Cardiac muscle cell (in vitro differentiated cells and primary cell): ENCODE results near the gene CYB5A. TPM values are rescaled to one million over a fixed set of nuclear protein-coding genes. Genes with fewer than 3 reads are reported as not detected.

Experiments
- DNase-seq, 2 donors: peaks; one replicate each; pipeline versions ENCODE4 v3.0.0 to v3.0.0-alpha.2; 2010 to 2017; ENCODE audit warnings: low read depth in 1 of 2, low spot score in 1 of 2
- H3K27ac ChIP-seq: fragments of 200-600 bp; sonication (generic); 2 replicates; pipeline ENCODE4 v1.5.1; 2016
- H3K27me3 ChIP-seq: fragments of 200-600 bp; sonication (generic); 2 replicates; pipeline ENCODE4 v1.6.0; 2016; ENCODE audit warnings: control low read depth
- H3K36me3 ChIP-seq: fragments of 200-600 bp; sonication (generic); 2 replicates; pipeline ENCODE4 v1.5.1; 2016; ENCODE audit warnings: control low read depth
- H3K4me1 ChIP-seq: fragments of 200-600 bp; sonication (generic); 2 replicates; pipeline ENCODE4 v1.8.1; 2017; ENCODE audit warnings: low read depth, mild to moderate bottlenecking, mixed run types
- H3K4me3 ChIP-seq: fragments of 200-600 bp; sonication (generic); 2 replicates; pipeline ENCODE4 v1.5.1; 2016; ENCODE audit warnings: mild to moderate bottlenecking
- H3K9me3 ChIP-seq: fragments of 200-600 bp; sonication (generic); 2 replicates; pipeline ENCODE4 v1.5.1; 2017; ENCODE audit warnings: low read depth, mild to moderate bottlenecking, control low read depth
- polyA plus RNA-seq: library from polyadenylated mRNA; unstranded; fragments of >200 nt; fragmentation: Nextera tagmentation; extraction: Ambion mirVana; gene quantifications from 2 replicates; pipeline ENCODE4 v1.2.1, GENCODE V29; 2016
- total RNA-seq: library from RNA; depleted of rRNA; stranded (reverse); fragments of >200 nt; gene quantifications from 2 replicates; pipeline ENCODE4 v1.2.3, GENCODE V29; 2016
- TF ChIP-seq, protein P1 (sequence below): IDR thresholded peaks from 2 replicates; pipeline ENCODE4 v1.5.1; 2012; ENCODE audit warnings: low read depth, mild to moderate bottlenecking, low read length

Gene CYB5A
- total and polyA plus RNA-seq, 2 experiments from 2014 or later = 150 to 201 TPM

DNA sequence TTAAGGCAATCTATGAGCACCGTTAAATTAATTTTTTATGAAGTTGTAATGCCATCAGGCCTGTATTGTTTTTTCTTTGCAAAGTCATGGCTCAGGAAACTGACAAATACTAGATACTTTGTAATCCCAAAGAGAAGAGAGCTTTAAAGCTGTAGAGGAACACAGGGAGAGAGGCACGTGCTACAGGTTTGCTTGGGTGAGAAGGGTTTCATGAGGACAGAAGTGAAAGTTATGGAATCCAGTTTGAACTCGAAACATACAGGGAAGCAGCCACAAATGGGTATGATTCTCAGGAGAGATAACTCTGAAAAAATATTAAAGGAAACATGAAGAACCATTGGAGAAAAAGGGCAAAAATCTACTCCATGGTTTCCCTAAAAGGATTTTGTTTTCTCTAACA is 49.8 kb downstream of the CYB5A start:
- H3K4me3 ChIP-seq = no peak overlapping the region
- H3K27ac ChIP-seq = no peak overlapping the region
- no peak for DNase-seq
- no peaks in the 10 kb centered on the region for H3K27me3 ChIP-seq
- TF ChIP-seq, protein P1, sequence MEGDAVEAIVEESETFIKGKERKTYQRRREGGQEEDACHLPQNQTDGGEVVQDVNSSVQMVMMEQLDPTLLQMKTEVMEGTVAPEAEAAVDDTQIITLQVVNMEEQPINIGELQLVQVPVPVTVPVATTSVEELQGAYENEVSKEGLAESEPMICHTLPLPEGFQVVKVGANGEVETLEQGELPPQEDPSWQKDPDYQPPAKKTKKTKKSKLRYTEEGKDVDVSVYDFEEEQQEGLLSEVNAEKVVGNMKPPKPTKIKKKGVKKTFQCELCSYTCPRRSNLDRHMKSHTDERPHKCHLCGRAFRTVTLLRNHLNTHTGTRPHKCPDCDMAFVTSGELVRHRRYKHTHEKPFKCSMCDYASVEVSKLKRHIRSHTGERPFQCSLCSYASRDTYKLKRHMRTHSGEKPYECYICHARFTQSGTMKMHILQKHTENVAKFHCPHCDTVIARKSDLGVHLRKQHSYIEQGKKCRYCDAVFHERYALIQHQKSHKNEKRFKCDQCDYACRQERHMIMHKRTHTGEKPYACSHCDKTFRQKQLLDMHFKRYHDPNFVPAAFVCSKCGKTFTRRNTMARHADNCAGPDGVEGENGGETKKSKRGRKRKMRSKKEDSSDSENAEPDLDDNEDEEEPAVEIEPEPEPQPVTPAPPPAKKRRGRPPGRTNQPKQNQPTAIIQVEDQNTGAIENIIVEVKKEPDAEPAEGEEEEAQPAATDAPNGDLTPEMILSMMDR = no peak
- no peaks in the 10 kb centered on the region for H3K36me3 ChIP-seq
- no peaks in the 10 kb centered on the region for H3K9me3 ChIP-seq
- no peaks in the 10 kb centered on the region for H3K4me1 ChIP-seq

DNA sequence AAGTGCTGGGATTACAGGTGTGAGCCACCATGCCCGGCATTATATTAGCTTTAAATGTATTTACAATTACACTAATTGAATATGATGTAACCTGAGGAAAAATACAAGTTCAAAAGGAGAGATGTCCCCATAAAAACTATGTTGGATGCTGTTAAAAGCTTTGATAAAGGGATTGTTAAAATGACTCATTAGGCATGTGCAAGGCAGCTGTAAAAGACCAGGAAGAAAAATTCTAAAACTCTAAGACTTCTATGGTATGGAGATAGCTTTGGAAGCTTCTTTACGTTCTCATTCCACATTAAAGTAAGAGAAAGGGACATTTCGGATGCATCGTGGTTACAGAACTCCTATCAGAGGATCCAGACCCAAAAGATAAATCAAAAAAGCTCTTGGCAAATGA is 50.3 kb downstream of the CYB5A start:
- H3K4me3 ChIP-seq = no peak overlapping the region
- no peak overlapping the region for H3K27ac ChIP-seq
- no peaks in the 10 kb centered on the region for H3K36me3 ChIP-seq
- TF ChIP-seq, protein P1 = no peak
- H3K4me1 ChIP-seq = no peaks in the 10 kb centered on the region
- no peak for DNase-seq
- no peaks in the 10 kb centered on the region for H3K9me3 ChIP-seq
- H3K27me3 ChIP-seq = no peaks in the 10 kb centered on the region

DNA sequence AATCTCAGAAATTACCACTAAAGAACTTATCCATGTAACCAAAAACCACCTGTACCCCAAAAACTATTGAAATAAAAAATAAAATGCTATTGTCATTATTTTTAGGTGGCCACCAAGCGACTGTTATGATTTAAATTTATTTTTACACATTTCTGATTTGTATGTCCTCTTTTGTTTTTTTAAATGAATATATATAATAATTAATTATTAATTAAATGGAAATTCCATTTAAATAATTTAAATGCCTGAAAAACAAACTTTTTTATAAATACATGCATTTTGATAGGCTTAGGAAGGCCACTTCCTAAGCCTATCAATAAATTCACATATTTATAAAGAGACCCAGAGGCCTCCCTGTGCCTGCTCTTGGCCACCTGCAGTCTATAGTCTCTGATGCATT is 52.2 kb downstream of the CYB5A start:
- Histone ChIP-seq H3K4me1 (no peaks in the 10 kb centered on the region), H3K27ac (no peak overlapping the region), H3K4me3 (no peak overlapping the region), H3K27me3 (no peaks in the 10 kb centered on the region), H3K9me3 (no peaks in the 10 kb centered on the region), H3K36me3 (no peaks in the 10 kb centered on the region)
- DNase-seq = no peak
- TF ChIP-seq, protein P1 = no peak

DNA sequence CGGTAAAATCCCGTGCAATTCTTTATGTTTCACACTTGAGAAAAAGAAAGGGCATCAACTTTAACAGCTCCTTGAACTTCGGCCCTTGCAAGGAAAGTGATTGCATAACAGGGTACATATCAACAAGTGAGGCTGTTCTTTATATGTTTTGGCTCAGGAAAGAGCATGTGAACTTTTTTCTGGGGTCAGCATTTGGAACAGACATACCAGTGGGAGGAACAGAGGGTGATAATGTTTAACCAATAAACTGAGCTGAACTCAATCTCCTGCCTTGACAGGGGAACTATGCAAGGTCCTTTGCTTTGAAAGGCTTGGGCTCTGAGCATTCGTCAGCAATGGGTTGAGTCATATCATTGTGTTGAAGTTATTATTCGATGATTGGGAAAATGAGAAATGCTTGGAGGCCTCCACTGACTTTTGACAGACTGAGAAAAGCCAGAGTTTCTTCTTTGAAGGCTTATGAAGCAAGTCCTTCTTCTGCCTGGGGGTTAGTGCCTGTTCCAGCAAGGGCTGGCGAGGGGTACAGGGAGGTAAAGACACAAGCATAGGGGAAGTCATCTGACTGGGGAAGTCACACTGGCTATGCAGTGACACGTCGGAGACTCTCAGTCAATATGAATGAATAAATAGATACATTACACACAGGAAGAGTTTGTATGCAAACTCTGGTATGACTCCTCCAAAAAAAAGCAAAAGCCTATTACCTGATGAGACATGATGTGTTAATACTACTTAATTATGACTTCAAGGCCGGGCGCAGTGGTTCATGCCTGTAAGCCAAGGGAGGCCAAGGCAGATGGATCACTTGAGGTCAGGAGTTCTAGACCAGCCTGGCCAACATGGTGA is 57.2 kb downstream of the CYB5A start:
- TF ChIP-seq, protein P1 = no peak

DNA sequence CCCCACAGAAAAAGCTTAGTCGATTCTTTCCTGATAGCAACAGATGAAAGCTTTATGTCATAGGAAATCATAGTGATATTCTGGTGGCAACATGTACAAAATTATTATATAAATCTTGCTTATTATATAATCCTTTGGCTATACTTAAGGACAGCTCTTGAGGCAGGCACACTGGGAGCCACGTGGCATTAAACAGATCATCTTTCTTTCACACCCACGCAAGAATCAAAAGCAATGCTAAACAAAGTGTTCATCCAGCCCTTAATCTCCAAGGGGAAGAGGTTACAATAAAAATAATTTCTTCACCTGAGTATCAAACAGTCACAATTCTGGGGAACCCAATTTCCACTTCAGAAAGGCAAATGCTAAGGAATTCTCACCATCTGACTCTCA is 57.8 kb downstream of the CYB5A start:
- Histone ChIP-seq H3K27me3 (no peaks in the 10 kb centered on the region), H3K4me3 (no peak overlapping the region), H3K27ac (no peak overlapping the region), H3K4me1 (no peaks in the 10 kb centered on the region), H3K9me3 (no peaks in the 10 kb centered on the region), H3K36me3 (no peaks in the 10 kb centered on the region)
- TF ChIP-seq, protein P1 = no peak
- DNase-seq = no peak

More for the DNA sequence above, 57.2 kb downstream of the CYB5A start:
- no peak overlapping the region for H3K4me3 ChIP-seq
- no peaks in the 10 kb centered on the region for H3K4me1 ChIP-seq
- H3K36me3 ChIP-seq = no peaks in the 10 kb centered on the region
- no peaks in the 10 kb centered on the region for H3K27me3 ChIP-seq
- no peak overlapping the region for H3K27ac ChIP-seq
- no peaks in the 10 kb centered on the region for H3K9me3 ChIP-seq
- peak; percentile 7 to 99 for DNase-seq
